Measurements from ENCODE around the gene CIPC.
A peak's percentile ranks its signal among the peaks of the same experiment; 100 is the strongest.

The CIPC gene

GRCh38 chr14:77097700-77098528 is at the start of gene CIPC:
TSS of gene CIPC (plus strand) at chr14:77098258. CDS start at chr14:77105709, 7,451 bp downstream.
- DNase-seq (ENCODE audit: low spot score), result peak; percentile 96

GRCh38 chr14:77051116-77051515 is 46.9 kb upstream of the CIPC start:
- DNase-seq (ENCODE audit: low spot score), result no peak

GRCh38 chr14:77052281-77053044 is 45.6 kb upstream of the CIPC start:
- no peak for DNase-seq (ENCODE audit: low spot score)

GRCh38 chr14:77053046-77053841 is 44.8 kb upstream of the CIPC start:
- peak; percentile 74 for DNase-seq (ENCODE audit: low spot score)

GRCh38 chr14:77055306-77055705 is 42.8 kb upstream of the CIPC start:
- DNase-seq (ENCODE audit: low spot score), result no peak

- no peak for DNase-seq (ENCODE audit: low spot score)
Measured at GRCh38 chr14:77055981-77056380, 42.1 kb upstream of the CIPC start.

- DNase-seq (ENCODE audit: low spot score), result no peak
Measured at GRCh38 chr14:77058117-77058516, 39.9 kb upstream of the CIPC start.

- no peak for DNase-seq (ENCODE audit: low spot score)
Measured at GRCh38 chr14:77058785-77059184, 39.3 kb upstream of the CIPC start.

GRCh38 chr14:77059276-77059915 is 38.7 kb upstream of the CIPC start:
- no peak for DNase-seq (ENCODE audit: low spot score)

GRCh38 chr14:77061630-77062257 is 36.3 kb upstream of the CIPC start:
- DNase-seq (ENCODE audit: low spot score), result no peak

- no peak for DNase-seq (ENCODE audit: low spot score)
Measured at GRCh38 chr14:77062261-77062660, 35.8 kb upstream of the CIPC start.

- no peak for DNase-seq (ENCODE audit: low spot score)
Measured at GRCh38 chr14:77063571-77064171, 34.4 kb upstream of the CIPC start.

GRCh38 chr14:77064521-77065178 is 33.4 kb upstream of the CIPC start:
- no peak for DNase-seq (ENCODE audit: low spot score)

- no peak for DNase-seq (ENCODE audit: low spot score)
Measured at GRCh38 chr14:77065851-77066577, 32.0 kb upstream of the CIPC start.

- no peak for DNase-seq (ENCODE audit: low spot score)
Measured at GRCh38 chr14:77066578-77067172, 31.4 kb upstream of the CIPC start.

GRCh38 chr14:77067632-77068516 is 30.2 kb upstream of the CIPC start:
- DNase-seq (ENCODE audit: low spot score), result peak; percentile 60

- DNase-seq (ENCODE audit: low spot score), result no peak
Measured at GRCh38 chr14:77068517-77069200, 29.4 kb upstream of the CIPC start.

GRCh38 chr14:77069551-77069950 is 28.5 kb upstream of the CIPC start:
- DNase-seq (ENCODE audit: low spot score), result no peak
